GM19025 (cell line): ENCODE measurements around the gene FBXL20.
"Not testable (repeated sequence)": the region's sequence is repeated elsewhere in the genome, so short reads cannot be mapped to it uniquely, and the experiment has no call there.

Experiments
- ATAC-seq: cut with Tn5 transposase; IDR thresholded peaks from one replicate; pipeline ENCODE4 v1.9.1; 2021; ENCODE audit warnings: mild to moderate bottlenecking, low read depth, moderate library complexity; ENCODE audit not compliant: unreplicated experiment

Gene FBXL20

GRCh38 chr17:39334008-39334744 is 67.2 kb downstream of the FBXL20 start:
- ATAC-seq: not testable (repeated sequence)

GRCh38 chr17:39332092-39332491 is 69.3 kb downstream of the FBXL20 start:
- no peak for ATAC-seq

- ATAC-seq: no peak
Observed at GRCh38 chr17:39328815-39329214, 72.6 kb downstream of the FBXL20 start.

GRCh38 chr17:39327109-39327508 is 74.3 kb downstream of the FBXL20 start:
- ATAC-seq: no peak

- no peak for ATAC-seq
Observed at GRCh38 chr17:39325528-39326240, 75.7 kb downstream of the FBXL20 start.

GRCh38 chr17:39318636-39319035 is 82.8 kb downstream of the FBXL20 start:
- ATAC-seq: no peak

- no peak for ATAC-seq
Observed at GRCh38 chr17:39306509-39307212, 94.8 kb downstream of the FBXL20 start.

GRCh38 chr17:39305978-39306377 is 95.4 kb downstream of the FBXL20 start:
- no peak for ATAC-seq

- no peak for ATAC-seq
Observed at GRCh38 chr17:39304188-39304587, 97.2 kb downstream of the FBXL20 start.

GRCh38 chr17:39294060-39294459 is 107.4 kb downstream of the FBXL20 start:
- ATAC-seq: no peak

- not testable (repeated sequence) for ATAC-seq
Observed at GRCh38 chr17:39292546-39292945, 108.9 kb downstream of the FBXL20 start.

- ATAC-seq: not testable (repeated sequence)
Observed at GRCh38 chr17:39286513-39286912, 114.9 kb downstream of the FBXL20 start.

GRCh38 chr17:39284685-39285084 is 116.7 kb downstream of the FBXL20 start:
- no peak for ATAC-seq

- no peak for ATAC-seq
Observed at GRCh38 chr17:39283896-39284295, 117.5 kb downstream of the FBXL20 start.

GRCh38 chr17:39283098-39283497 is 118.3 kb downstream of the FBXL20 start:
- ATAC-seq: no peak

- ATAC-seq: no peak
Observed at GRCh38 chr17:39281806-39282205, 119.6 kb downstream of the FBXL20 start.

GRCh38 chr17:39278246-39278645 is 123.2 kb downstream of the FBXL20 start:
- not testable (repeated sequence) for ATAC-seq

GRCh38 chr17:39277110-39277509 is 124.3 kb downstream of the FBXL20 start:
- ATAC-seq: no peak

- no peak for ATAC-seq
Observed at GRCh38 chr17:39276113-39276512, 125.3 kb downstream of the FBXL20 start.

GRCh38 chr17:39271546-39271945 is 129.9 kb downstream of the FBXL20 start:
- ATAC-seq: no peak

- ATAC-seq: no peak
Observed at GRCh38 chr17:39270923-39271322, 130.5 kb downstream of the FBXL20 start.
